DMS153 treated with DMSO at 0.1 percent for 48 hours (cell line): ENCODE measurements around the gene PDZK1IP1.
"Not testable (repeated sequence)": the region's sequence is repeated elsewhere in the genome, so short reads cannot be mapped to it uniquely, and the experiment has no call there.

Experiments
- DNase-seq: peaks from one replicate; lab custom pipeline; 2025; ENCODE audit not compliant: unreplicated experiment; lab: John Stamatoyannopoulos, UW

PDZK1IP1 gene

DNA sequence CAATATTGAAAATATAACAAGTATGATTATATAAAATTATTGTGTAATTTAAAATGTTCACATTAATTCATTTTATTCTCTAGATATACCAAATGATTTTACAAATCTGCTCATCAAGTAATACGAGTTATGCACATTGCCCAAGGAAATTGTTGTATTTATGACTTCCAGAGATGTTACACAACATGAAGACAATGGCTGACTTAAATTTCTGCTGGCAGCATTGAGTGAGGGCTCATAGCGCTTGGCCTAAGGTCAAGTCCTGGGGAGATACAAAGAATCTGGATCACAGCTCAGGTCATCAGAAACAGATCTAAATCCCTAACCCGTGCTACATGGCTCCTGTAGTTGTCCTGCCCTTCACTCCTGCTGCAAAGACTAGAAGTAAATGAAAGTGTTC lies 49.5 kb downstream of the PDZK1IP1 start:
- not testable (repeated sequence) for DNase-seq

DNA sequence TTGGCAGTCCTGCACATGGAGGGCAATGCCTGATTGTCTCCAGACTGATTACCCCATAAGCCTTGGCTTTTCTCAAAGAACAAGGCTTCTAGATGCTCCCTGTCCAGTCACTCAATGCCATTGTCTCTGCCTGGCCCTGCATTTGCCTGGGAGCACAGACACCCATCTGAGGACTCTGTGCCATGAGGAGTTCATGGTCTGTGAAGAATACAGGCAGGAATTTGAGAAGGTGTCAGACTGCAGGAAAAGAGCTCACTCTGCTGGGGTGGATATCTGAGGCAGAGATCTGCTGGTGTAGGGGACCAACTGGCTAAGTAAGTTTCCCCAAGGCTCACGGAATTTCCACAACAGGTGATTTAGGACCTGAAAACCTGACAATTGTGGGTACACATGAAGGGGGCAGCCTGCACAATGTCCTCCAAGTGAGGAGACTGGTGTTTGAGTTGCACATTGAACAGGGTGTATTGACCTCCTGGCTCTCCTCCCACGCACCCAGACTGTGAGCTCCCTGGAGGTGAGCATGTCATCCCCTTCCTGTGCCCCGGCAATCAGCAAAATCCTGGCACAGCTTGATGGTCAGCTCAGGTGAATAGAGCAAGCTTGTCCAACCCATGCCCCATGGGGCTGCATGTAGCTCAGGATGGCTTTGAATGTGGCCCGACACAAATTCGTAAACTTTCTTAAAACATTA lies 51.8 kb downstream of the PDZK1IP1 start:
- DNase-seq = no peak

DNA sequence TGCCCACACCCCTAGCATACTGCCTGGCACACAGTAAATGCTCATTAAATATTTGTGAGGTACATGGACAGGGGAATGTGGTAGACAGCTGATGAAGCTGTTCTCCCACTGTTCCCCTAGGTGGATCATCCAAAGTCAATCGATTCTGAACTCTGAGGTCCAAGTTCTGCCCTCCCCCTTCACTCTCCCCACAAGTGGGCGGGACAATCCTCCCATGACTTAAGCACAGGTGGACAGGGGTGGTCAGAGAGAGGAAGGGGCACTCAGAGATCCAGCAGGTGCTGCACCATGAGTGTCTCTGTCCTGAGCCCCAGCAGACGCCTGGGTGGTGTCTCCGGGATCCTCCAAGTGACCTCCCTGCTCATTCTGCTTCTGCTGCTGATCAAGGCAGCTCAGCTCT lies 52.6 kb downstream of the PDZK1IP1 start, which contains the start of gene CYP4A22:
TSS of gene CYP4A22 (plus strand) at position 244 of the 400 bp plus-strand sequence. CDS start at position 289, 45 bp downstream.
- no peak for DNase-seq
